ENCODE measurements around the gene WDR7. TPM values are rescaled to one million over a fixed set of nuclear protein-coding genes. Genes with fewer than 3 reads are reported as not detected.

The WDR7 gene
- total and polyA plus RNA-seq, 10 of the 15 experiments (the other 5 are each of a cell fraction or from before 2014, with no cell fraction given): 2.8 to 16.5 (median 11.7) TPM

DNA sequence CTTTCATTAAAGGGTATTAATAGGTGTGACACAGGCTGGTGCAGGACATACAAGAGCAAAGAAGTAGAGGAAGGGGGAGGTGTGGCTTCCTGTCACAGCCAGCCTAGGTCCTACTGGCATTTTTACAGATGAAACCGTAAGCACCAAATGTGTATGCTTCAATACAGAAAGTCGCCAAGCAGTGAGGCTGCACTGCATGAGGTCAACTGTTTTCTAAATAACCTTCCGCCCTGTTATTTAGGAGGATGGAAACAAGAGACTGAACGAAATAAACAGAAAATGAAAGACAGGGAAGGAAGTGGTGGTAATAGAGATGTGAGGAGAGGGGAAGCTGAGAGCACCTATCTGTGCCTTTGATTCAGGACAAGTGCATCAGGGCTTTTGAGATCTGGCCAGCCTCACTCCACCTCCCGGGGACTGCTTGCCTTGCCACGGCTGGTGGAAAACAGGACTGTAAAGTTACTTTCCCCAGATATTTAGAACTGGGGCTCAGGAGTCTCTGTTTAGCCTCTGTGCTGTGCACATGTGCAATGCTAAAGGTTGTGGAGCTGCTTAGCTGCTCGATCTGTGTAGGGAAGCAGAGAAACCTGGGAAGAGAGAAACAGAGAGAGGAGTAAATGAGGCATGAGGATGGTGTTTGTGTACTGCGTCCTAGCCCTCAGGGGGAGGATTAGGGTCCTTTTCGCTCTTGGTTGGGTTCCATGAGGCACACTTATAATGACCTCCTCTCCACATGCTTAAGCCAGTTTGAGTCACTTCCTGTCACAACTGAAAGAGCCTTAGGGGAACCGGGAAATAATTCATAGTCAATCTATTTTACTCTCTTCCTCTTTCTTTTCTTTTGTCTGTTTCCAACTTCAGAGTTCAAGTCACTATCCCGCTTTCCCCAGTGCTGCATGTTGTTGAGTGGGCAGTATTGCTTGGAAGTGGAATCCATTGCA is 433.4 kb downstream of the WDR7 start (continued):
- peak; percentile 24 for TF ChIP-seq MEF2B (IDR thresholded peaks at IDR 0.05; ENCODE audit: partially characterized antibody, poor library complexity, severe bottlenecking)
- 0 out of 2 replicates have a peak, but pooled peaks have one; percentile 51 for TF ChIP-seq SMARCA5 (IDR thresholded peaks at IDR 0.05)
- TF ChIP-seq BACH1 (IDR thresholded peaks at IDR 0.05; ENCODE audit: borderline replicate concordance): peak; percentile 39; the same call in 1 of the 2 replicates
- no peak for TF ChIP-seq MYC (IDR thresholded peaks at IDR 0.05; ENCODE audit: insufficient read depth, insufficient read length, insufficient replicate concordance, low read length, severe bottlenecking)
- TF ChIP-seq GATAD2B (conservative IDR thresholded peaks at IDR 0.05; ENCODE audit: low read depth): peak; percentile 27; the same call in 1 of the 2 replicates
- TF ChIP-seq FOXK2 (IDR thresholded peaks at IDR 0.05): no peak
- TF ChIP-seq BHLHE40 (IDR thresholded peaks at IDR 0.05; ENCODE audit: borderline replicate concordance in 1 of 2, low read depth in 2 of 2, low read length in 1 of 2): peak; percentile 64 to 68; a peak in 2 of 4 replicates
- peak; percentile 79 for TF ChIP-seq IRF4 (IDR thresholded peaks at IDR 0.05; ENCODE audit: low read depth, low read length)
- peak; percentile 65 for TF ChIP-seq RUNX3 (IDR thresholded peaks at IDR 0.05; ENCODE audit: low read length)
- peak; percentile 9 to 48; a peak in 2 of 4 replicates for TF ChIP-seq EP300 (IDR thresholded peaks at IDR 0.05; ENCODE audit: borderline replicate concordance in 1 of 2, control insufficient read depth in 1 of 2, low read depth in 2 of 2, low read length in 2 of 2)
- TF ChIP-seq, protein P1, sequence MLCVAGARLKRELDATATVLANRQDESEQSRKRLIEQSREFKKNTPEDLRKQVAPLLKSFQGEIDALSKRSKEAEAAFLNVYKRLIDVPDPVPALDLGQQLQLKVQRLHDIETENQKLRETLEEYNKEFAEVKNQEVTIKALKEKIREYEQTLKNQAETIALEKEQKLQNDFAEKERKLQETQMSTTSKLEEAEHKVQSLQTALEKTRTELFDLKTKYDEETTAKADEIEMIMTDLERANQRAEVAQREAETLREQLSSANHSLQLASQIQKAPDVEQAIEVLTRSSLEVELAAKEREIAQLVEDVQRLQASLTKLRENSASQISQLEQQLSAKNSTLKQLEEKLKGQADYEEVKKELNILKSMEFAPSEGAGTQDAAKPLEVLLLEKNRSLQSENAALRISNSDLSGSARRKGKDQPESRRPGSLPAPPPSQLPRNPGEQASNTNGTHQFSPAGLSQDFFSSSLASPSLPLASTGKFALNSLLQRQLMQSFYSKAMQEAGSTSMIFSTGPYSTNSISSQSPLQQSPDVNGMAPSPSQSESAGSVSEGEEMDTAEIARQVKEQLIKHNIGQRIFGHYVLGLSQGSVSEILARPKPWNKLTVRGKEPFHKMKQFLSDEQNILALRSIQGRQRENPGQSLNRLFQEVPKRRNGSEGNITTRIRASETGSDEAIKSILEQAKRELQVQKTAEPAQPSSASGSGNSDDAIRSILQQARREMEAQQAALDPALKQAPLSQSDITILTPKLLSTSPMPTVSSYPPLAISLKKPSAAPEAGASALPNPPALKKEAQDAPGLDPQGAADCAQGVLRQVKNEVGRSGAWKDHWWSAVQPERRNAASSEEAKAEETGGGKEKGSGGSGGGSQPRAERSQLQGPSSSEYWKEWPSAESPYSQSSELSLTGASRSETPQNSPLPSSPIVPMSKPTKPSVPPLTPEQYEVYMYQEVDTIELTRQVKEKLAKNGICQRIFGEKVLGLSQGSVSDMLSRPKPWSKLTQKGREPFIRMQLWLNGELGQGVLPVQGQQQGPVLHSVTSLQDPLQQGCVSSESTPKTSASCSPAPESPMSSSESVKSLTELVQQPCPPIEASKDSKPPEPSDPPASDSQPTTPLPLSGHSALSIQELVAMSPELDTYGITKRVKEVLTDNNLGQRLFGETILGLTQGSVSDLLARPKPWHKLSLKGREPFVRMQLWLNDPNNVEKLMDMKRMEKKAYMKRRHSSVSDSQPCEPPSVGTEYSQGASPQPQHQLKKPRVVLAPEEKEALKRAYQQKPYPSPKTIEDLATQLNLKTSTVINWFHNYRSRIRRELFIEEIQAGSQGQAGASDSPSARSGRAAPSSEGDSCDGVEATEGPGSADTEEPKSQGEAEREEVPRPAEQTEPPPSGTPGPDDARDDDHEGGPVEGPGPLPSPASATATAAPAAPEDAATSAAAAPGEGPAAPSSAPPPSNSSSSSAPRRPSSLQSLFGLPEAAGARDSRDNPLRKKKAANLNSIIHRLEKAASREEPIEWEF (IDR thresholded peaks at IDR 0.05; ENCODE audit: insufficient replicate concordance, low read depth, low read length): no peak
- peak; percentile 76 for TF ChIP-seq JUNB (IDR thresholded peaks at IDR 0.05)
- TF ChIP-seq CEBPZ (IDR thresholded peaks at IDR 0.05; ENCODE audit: low read depth, low read length): no peak
- no peak for TF ChIP-seq JUND (IDR thresholded peaks at IDR 0.05; ENCODE audit: low read depth, low read length)
- peak; percentile 77 for TF ChIP-seq EED (IDR thresholded peaks at IDR 0.05; ENCODE audit: low read depth)
